Nephron (organoid): ENCODE measurements around the gene PACSIN2.

Experiments used
- H3K27ac Mint-ChIP-seq, 3 experiments: 2 replicates each; pipeline ENCODE4 v1.8.0; 2020; ENCODE audit warnings: mixed read lengths in 3 of 3, mild to moderate bottlenecking in 2 of 3, moderate library complexity in 1 of 3
- H3K27me3 Mint-ChIP-seq: 2 replicates; pipeline ENCODE4 v1.8.0; 2021; ENCODE audit warnings: low read depth, mild to moderate bottlenecking, moderate library complexity, mixed read lengths
- H3K36me3 Mint-ChIP-seq: 2 replicates; pipeline ENCODE4 v1.8.0; 2020; ENCODE audit warnings: low read depth, mixed read lengths
- H3K4me1 Mint-ChIP-seq: 2 replicates; pipeline ENCODE4 v1.8.0; 2020; ENCODE audit warnings: mixed read lengths
- H3K4me3 Mint-ChIP-seq, 3 experiments: 2 replicates each; pipeline ENCODE4 v1.8.0; 2020; ENCODE audit warnings: mild to moderate bottlenecking in 3 of 3, mixed read lengths in 3 of 3, moderate library complexity in 2 of 3
- H3K9me3 Mint-ChIP-seq: 2 replicates; pipeline ENCODE4 v1.8.0; 2020; ENCODE audit warnings: mixed read lengths
- CTCF ChIP-seq, 3 experiments: fragments of 200-600 bp; sonication (generic); IDR thresholded peaks; one replicate each; pipeline ENCODE4 v1.5.0; 2021; ENCODE audit warnings: antibody characterized with exemption in 3 of 3; ENCODE audit not compliant: unreplicated experiment in 3 of 3

Gene PACSIN2

GRCh38 chr22:42947211-42947990, 67.5 kb downstream of the PACSIN2 start:
- TF ChIP-seq CTCF (IDR thresholded peaks at IDR 0.05; ENCODE audit: unreplicated experiment in 3 of 3): no peak
- peak overlapping the region; percentile 6 to 30 (median 23) for H3K27ac Mint-ChIP-seq
- peaks cover 47% of the 10 kb centered on the region for H3K4me1 Mint-ChIP-seq
- H3K4me3 Mint-ChIP-seq: no peak overlapping the region
- H3K36me3 Mint-ChIP-seq: peaks cover 7% of the 10 kb centered on the region
- H3K9me3 Mint-ChIP-seq: no peaks in the 10 kb centered on the region
- no peaks in the 10 kb centered on the region for H3K27me3 Mint-ChIP-seq

DNA sequence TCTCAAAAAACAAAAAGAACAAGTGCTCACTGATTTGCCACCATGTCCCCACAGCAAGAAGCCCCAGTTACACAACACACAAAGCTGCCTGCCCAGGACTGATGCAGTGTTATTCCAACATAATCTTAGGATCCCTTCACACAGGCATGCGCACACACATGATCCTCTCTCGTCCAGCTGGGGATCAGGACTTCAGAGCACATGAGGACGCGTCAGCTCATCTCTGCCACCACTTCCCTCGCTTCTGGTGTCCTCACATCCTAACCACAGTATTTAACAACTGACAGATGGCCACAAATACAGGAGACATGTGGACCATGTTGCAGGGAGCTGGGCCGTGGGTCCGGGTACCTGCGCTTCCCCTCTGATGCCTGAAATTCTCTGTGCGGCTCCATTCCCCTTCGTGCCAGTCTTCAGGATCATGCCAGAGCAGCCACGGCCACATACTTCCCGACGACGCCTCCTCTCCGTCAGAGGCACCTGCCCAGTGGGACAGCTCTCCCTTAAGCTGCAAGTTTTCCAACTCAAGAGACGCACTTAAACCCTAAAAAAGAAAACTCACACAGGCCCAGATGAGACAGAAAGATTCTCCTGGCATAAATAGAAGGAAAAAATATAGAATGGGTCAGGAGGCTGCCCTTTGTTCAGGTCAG, 68.3 kb downstream of the PACSIN2 start:
- Mint-ChIP-seq H3K27ac (peak overlapping the region in 1 of 3 experiments; percentile 30), H3K9me3 (no peaks in the 10 kb centered on the region), H3K36me3 (peaks cover 7% of the 10 kb centered on the region), H3K4me3 (no peak overlapping the region), H3K4me1 (peaks cover 42% of the 10 kb centered on the region), H3K27me3 (no peaks in the 10 kb centered on the region)
- TF ChIP-seq CTCF (IDR thresholded peaks at IDR 0.05; ENCODE audit: unreplicated experiment in 3 of 3): no peak

GRCh38 chr22:42945736-42946135, 69.2 kb downstream of the PACSIN2 start:
- no peaks in the 10 kb centered on the region for H3K27me3 Mint-ChIP-seq
- H3K4me3 Mint-ChIP-seq: no peak overlapping the region
- peak overlapping the region in 1 of 3 experiments; percentile 25 for H3K27ac Mint-ChIP-seq
- TF ChIP-seq CTCF (IDR thresholded peaks at IDR 0.05; ENCODE audit: unreplicated experiment in 3 of 3): no peak
- H3K4me1 Mint-ChIP-seq: peaks cover 37% of the 10 kb centered on the region
- H3K36me3 Mint-ChIP-seq: peaks cover 7% of the 10 kb centered on the region
- no peaks in the 10 kb centered on the region for H3K9me3 Mint-ChIP-seq

DNA sequence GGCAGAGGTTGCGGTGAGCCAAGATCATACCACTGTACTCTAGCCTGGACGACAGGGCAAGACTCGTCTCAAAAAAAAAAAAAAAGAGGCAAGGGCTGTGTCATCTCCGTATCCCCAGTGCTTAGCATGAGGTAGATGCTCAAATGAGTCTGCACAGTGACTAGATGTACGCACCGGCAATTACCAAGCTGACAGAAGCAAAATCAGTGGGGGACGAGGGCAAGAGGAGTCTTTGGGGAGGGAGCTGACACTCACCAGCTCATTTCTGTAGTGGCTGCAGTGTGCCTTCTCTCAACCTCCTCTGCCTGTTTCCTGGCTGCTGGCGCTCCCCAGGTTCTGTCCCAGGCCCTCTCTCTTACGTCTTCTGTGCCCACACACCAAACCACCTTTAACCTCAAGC, 69.9 kb downstream of the PACSIN2 start:
- Mint-ChIP-seq H3K27ac (no peak overlapping the region), H3K36me3 (peaks cover 7% of the 10 kb centered on the region), H3K27me3 (no peaks in the 10 kb centered on the region), H3K4me1 (peaks cover 40% of the 10 kb centered on the region), H3K9me3 (no peaks in the 10 kb centered on the region), H3K4me3 (no peak overlapping the region)
- TF ChIP-seq CTCF (IDR thresholded peaks at IDR 0.05; ENCODE audit: unreplicated experiment in 3 of 3): no peak

DNA sequence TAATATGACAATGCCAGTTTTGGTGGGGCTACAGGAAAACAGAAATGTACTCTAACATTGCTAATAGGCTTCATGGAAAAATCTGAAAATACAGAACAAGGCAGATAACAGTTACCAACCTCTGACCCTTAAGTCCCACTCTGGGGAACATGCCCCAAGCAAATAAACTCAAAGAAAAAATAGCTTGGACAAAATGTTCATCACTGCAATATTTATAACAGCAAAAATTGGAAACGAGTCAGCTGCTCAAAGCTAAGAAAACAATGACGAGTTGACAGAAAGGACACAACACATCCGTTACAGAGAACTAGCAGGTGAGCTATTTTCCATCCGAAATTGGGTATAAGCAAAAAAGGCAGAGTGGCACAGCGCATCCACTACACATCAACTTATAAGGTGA, 70.5 kb downstream of the PACSIN2 start:
- H3K27me3 Mint-ChIP-seq: no peaks in the 10 kb centered on the region
- no peaks in the 10 kb centered on the region for H3K9me3 Mint-ChIP-seq
- no peak overlapping the region for H3K27ac Mint-ChIP-seq
- H3K4me1 Mint-ChIP-seq: peaks cover 41% of the 10 kb centered on the region
- TF ChIP-seq CTCF (IDR thresholded peaks at IDR 0.05; ENCODE audit: unreplicated experiment in 3 of 3): no peak
- peaks cover 7% of the 10 kb centered on the region for H3K36me3 Mint-ChIP-seq
- H3K4me3 Mint-ChIP-seq: no peak overlapping the region
